HepG2 (cell line): ENCODE results near the gene LZTFL1. TPM values are rescaled to one million over a fixed set of nuclear protein-coding genes. Genes with fewer than 3 reads are reported as not detected.

ENCODE experiments used
- ATAC-seq: fragments of 200-7000 bp; cut with Tn5 transposase; 3 replicates; pipeline ENCODE4 v1.9.1; 2020; ENCODE audit warnings: mild to moderate bottlenecking, moderate library complexity
- BruUV-seq: library from RNA; stranded (reverse); fragments of 400-500 nt; replicated peaks from 2 replicates; lab custom pipeline; 2021; lab: Mats Ljungman, UMichigan
- CTCF ChIA-PET: fragments of 300-600 bp; formaldehyde crosslinking; extraction: SDS; loops from one replicate; lab custom pipeline; 2021; ENCODE audit warnings: low total read pairs, inconsistent platforms, low intra/inter-chr PET ratio; lab: Yijun Ruan, JAX
- POLR2A ChIA-PET: fragments of 350-600 bp; sonication (Branson Sonifier 250); formaldehyde crosslinking; loops from one replicate; lab custom pipeline; 2020; ENCODE audit warnings: antibody characterized with exemption, inconsistent platforms; lab: Yijun Ruan, JAX
- DNase-seq: peaks from one replicate; pipeline ENCODE4 v3.0.0-alpha.2; 2015; ENCODE audit warnings: low spot score
- FAIRE-seq: peaks from 3 replicates; lab custom pipeline; 2011; peaks lifted over from hg19 to GRCh38; lab: Jason Lieb, UNC
- H2AFZ ChIP-seq: one replicate; pipeline ENCODE4 v1.6.1; 2011; ENCODE audit warnings: low read length, inconsistent platforms
- H3K27ac ChIP-seq: fragments of 300-600 bp; 3 replicates; pipeline ENCODE4 v1.8.0; 2011; ENCODE audit warnings: mixed run types, mild to moderate bottlenecking, mixed read lengths, low read length, inconsistent platforms; ENCODE audit not compliant: insufficient read depth; ENCODE audit errors: extremely low read length
- H3K27me3 ChIP-seq, 2 experiments: fragments of 200-600 bp in 1 of 2; 2 replicates in 1 of 2; 3 replicates in 1 of 2; pipeline versions ENCODE4 v1.6.0 to v1.8.0; 2011; ENCODE audit warnings: low read length in 2 of 2, mild to moderate bottlenecking in 2 of 2, moderate library complexity in 2 of 2, inconsistent platforms in 1 of 2; ENCODE audit not compliant: insufficient read depth in 2 of 2, control insufficient read depth in 1 of 2
- H3K36me3 ChIP-seq, 2 experiments: fragments of 200-600 bp in 1 of 2; replicated peaks in 1 of 2; 2 replicates in 1 of 2; 3 replicates in 1 of 2; pipeline versions ENCODE4 v1.5.1 to v1.8.0; 2011; ENCODE audit warnings: low read length in 2 of 2, inconsistent platforms in 1 of 2; ENCODE audit not compliant: insufficient read depth in 2 of 2, control insufficient read depth in 1 of 2
- H3K4me1 ChIP-seq: 2 replicates; pipeline ENCODE4 v1.5.1; 2012; ENCODE audit warnings: low read length, inconsistent platforms; ENCODE audit not compliant: insufficient read depth
- H3K4me2 ChIP-seq: 2 replicates; pipeline ENCODE4 v1.6.0; 2011; ENCODE audit warnings: low read depth, low read length, inconsistent platforms
- H3K4me3 ChIP-seq, 3 experiments: fragments of 200-600 bp in 1 of 3; sonication (generic), shearing (Covaris generic) in 1 of 3; replicated peaks in 1 of 3; 2 replicates each; pipeline ENCODE4 v1.5.1; 2011 to 2016; ENCODE audit warnings: low read length in 3 of 3, inconsistent platforms in 2 of 3, low read depth in 2 of 3, mild to moderate bottlenecking in 2 of 3, control low read depth in 1 of 3, mixed read lengths in 1 of 3; ENCODE audit not compliant: insufficient read depth in 1 of 3
- H3K79me2 ChIP-seq: one replicate; pipeline ENCODE4 v1.6.1; 2011; ENCODE audit warnings: low read length, inconsistent platforms; ENCODE audit not compliant: insufficient read depth
- H3K9ac ChIP-seq: 2 replicates; pipeline ENCODE4 v1.6.0; 2011; ENCODE audit warnings: mild to moderate bottlenecking, low read depth, low read length, inconsistent platforms; ENCODE audit not compliant: insufficient read depth
- H3K9me3 ChIP-seq: 2 replicates; pipeline ENCODE4 v1.5.1; 2012; ENCODE audit warnings: mild to moderate bottlenecking, low read length
- H4K20me1 ChIP-seq: 2 replicates; pipeline ENCODE4 v1.6.0; 2011; ENCODE audit warnings: inconsistent platforms, mild to moderate bottlenecking, low read length, moderate library complexity; ENCODE audit not compliant: insufficient read depth
- CHD4 ChIP-seq: fragments of 200-600 bp; sonication (generic); IDR thresholded peaks from 2 replicates; pipeline ENCODE4 v1.7.0; 2017; ENCODE audit warnings: mild to moderate bottlenecking, low read length, borderline replicate concordance
- NR2C2 ChIP-seq: sonication (generic); formaldehyde crosslinking; IDR thresholded peaks from 2 replicates; pipeline ENCODE4 v1.4.0; 2020; ENCODE audit warnings: missing genetic modification reagents, mild to moderate bottlenecking, moderate library complexity, borderline replicate concordance
- POLR2G ChIP-seq: fragments of 200-400 bp; formaldehyde crosslinking; IDR thresholded peaks from 2 replicates; pipeline ENCODE4 v1.6.1; 2018; ENCODE audit warnings: mild to moderate bottlenecking, low read depth, low read length, moderate library complexity
- SP1 ChIP-seq, 2 experiments: fragments of 450-650 bp in 1 of 2; sonication (generic) in 1 of 2; formaldehyde crosslinking in 1 of 2; IDR thresholded peaks; 2 replicates each; pipeline versions ENCODE4 v1.4.0 to v1.6.1; 2016 to 2020; ENCODE audit warnings: missing genetic modification reagents in 1 of 2
- TBX2 ChIP-seq: sonication (generic); formaldehyde crosslinking; IDR thresholded peaks from 2 replicates; pipeline ENCODE4 v1.5.0; 2020; ENCODE audit warnings: missing genetic modification reagents, mild to moderate bottlenecking, borderline replicate concordance
- YEATS4 ChIP-seq: sonication (generic); formaldehyde crosslinking; IDR thresholded peaks from 2 replicates; pipeline ENCODE4 v1.4.0; 2020; ENCODE audit warnings: missing genetic modification reagents, borderline replicate concordance
- ZNF547 ChIP-seq: sonication (generic); formaldehyde crosslinking; IDR thresholded peaks from 2 replicates; pipeline ENCODE4 v1.5.1; 2020; ENCODE audit warnings: mild to moderate bottlenecking, missing genetic modification reagents
- ZSCAN22 ChIP-seq: sonication (generic); formaldehyde crosslinking; IDR thresholded peaks from 2 replicates; pipeline ENCODE4 v1.4.0; 2020; ENCODE audit warnings: mild to moderate bottlenecking, missing genetic modification reagents
- WGBS: methylation state at CpG from one replicate; pipeline ENCODE4 v1.1.6; 2017; ENCODE audit warnings: low lambda C conversion rate; 5-methylcytosine and 5-hydroxymethylcytosine counted together
- in situ Hi-C: cut with HindIII; loops from 2 replicates; pipeline ENCODE4 v1.10.0; 2017; ENCODE audit warnings: low pct_unique_long_range_greater_than_20kb; ENCODE audit not compliant: extremely low pct_ligation_motif_present
- intact Hi-C: fragments of 100-400 bp; cut with micrococcal nuclease; formaldehyde crosslinking; loops from one replicate; pipeline ENCODE4 v1.10.0; 2022; ENCODE audit not compliant: unreplicated experiment
- polyA plus RNA-seq, 8 experiments: library from polyadenylated mRNA; depleted of rRNA in 3 of 8; stranded (reverse) in 7 of 8; unstranded in 1 of 8; fragments of >200 nt; fragmentation: Illumina TruSeq in 4 of 8; extraction: Trizol in 4 of 8; gene quantifications; 2 replicates each; pipeline versions ENCODE4 v1.2.1 to v1.2.3, GENCODE V29; 2011 to 2016; ENCODE audit warnings: low read depth in 4 of 8, missing spikeins in 1 of 8, mixed read lengths in 1 of 8; ENCODE audit not compliant: insufficient read depth in 1 of 8
- total RNA-seq, 5 experiments: library from RNA; depleted of rRNA; stranded (reverse); fragments of >200 nt; fragmentation: Illumina TruSeq; extraction: Trizol; gene quantifications; 2 replicates each; pipeline ENCODE4 v1.2.3, GENCODE V29; 2016; ENCODE audit warnings: low read depth in 1 of 5
- TF ChIP-seq, protein P1 (sequence below): sonication (generic); formaldehyde crosslinking; IDR thresholded peaks from 2 replicates; pipeline ENCODE4 v1.5.0; 2020; ENCODE audit warnings: missing genetic modification reagents
- TF ChIP-seq, protein P2 (sequence below): sonication (generic); formaldehyde crosslinking; IDR thresholded peaks from 2 replicates; pipeline ENCODE4 v1.5.1; 2020; ENCODE audit warnings: mild to moderate bottlenecking, missing genetic modification reagents
- TF ChIP-seq, protein P3 (sequence below), 2 experiments: IDR thresholded peaks; 2 replicates each; pipeline ENCODE4 v1.6.1; 2011 to 2012; ENCODE audit warnings: low read length in 2 of 2, borderline replicate concordance in 1 of 2, low read depth in 1 of 2, mild to moderate bottlenecking in 1 of 2, moderate library complexity in 1 of 2
- TF ChIP-seq, protein P4 (sequence below): sonication (generic); formaldehyde crosslinking; IDR thresholded peaks from 2 replicates; pipeline ENCODE4 v1.9.0; 2021; ENCODE audit warnings: missing genetic modification reagents, borderline replicate concordance
- TF ChIP-seq, protein P5 (sequence below): IDR thresholded peaks from 2 replicates; pipeline ENCODE4 v1.6.1; 2016; ENCODE audit warnings: missing genetic modification reagents, missing compliant biosample characterization

LZTFL1 gene
- total and polyA plus RNA-seq, 2 of the 13 experiments (the other 11 are each of a cell fraction or from before 2014, with no cell fraction given) = 16.6 to 17.2 TPM

DNA sequence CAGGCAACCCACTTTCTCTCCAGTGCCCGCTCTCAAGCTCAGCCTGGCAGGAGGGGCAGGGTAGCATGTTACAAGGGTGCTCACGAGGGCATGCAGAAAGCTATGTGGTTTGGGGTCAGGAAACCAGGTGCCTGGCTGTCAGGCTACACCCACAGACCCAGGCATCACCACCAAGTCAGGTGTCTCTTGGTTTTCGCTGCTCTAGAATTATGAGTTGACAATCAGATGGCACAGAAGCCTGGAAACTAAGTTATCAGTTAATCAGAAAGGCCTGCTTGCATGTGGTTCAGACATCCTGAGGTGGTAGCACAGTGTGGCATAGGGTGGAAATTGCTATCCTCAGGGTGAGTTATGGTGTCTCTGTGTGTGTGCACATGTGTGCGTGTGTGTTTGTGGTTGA, 28.2 kb upstream of the LZTFL1 start:
- POLR2A ChIA-PET = no interaction called here
- no peaks in the 10 kb centered on the region for H3K36me3 ChIP-seq
- no TSS peak for BruUV-seq
- H2AFZ ChIP-seq = no peak overlapping the region
- H3K27me3 ChIP-seq = no peaks in the 10 kb centered on the region; a peak in 1 of 5 replicates
- no peaks in the 10 kb centered on the region for H3K79me2 ChIP-seq
- FAIRE-seq (no peak), ATAC-seq (no peak), DNase-seq (no peak)
- intact Hi-C loops (no loop called here), in situ Hi-C loops (no loop called here)
- no peak overlapping the region for H3K4me3 ChIP-seq
- WGBS = 22% methylated on average over 2 of the region's 4 CpGs
- H4K20me1 ChIP-seq = no peaks in the 10 kb centered on the region
- no peak overlapping the region for H3K9ac ChIP-seq
- no peak overlapping the region for H3K27ac ChIP-seq
- H3K4me1 ChIP-seq = peaks cover 10% of the 10 kb centered on the region
- no peaks in the 10 kb centered on the region for H3K9me3 ChIP-seq
- H3K4me2 ChIP-seq = no peak overlapping the region
- CTCF ChIA-PET = no interaction called here
- no peak for TF ChIP-seq YEATS4
- TF ChIP-seq, protein P1, sequence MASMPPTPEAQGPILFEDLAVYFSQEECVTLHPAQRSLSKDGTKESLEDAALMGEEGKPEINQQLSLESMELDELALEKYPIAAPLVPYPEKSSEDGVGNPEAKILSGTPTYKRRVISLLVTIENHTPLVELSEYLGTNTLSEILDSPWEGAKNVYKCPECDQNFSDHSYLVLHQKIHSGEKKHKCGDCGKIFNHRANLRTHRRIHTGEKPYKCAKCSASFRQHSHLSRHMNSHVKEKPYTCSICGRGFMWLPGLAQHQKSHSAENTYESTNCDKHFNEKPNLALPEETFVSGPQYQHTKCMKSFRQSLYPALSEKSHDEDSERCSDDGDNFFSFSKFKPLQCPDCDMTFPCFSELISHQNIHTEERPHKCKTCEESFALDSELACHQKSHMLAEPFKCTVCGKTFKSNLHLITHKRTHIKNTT (CRISPR knock-in tag) = no peak
- TF ChIP-seq, protein P2, sequence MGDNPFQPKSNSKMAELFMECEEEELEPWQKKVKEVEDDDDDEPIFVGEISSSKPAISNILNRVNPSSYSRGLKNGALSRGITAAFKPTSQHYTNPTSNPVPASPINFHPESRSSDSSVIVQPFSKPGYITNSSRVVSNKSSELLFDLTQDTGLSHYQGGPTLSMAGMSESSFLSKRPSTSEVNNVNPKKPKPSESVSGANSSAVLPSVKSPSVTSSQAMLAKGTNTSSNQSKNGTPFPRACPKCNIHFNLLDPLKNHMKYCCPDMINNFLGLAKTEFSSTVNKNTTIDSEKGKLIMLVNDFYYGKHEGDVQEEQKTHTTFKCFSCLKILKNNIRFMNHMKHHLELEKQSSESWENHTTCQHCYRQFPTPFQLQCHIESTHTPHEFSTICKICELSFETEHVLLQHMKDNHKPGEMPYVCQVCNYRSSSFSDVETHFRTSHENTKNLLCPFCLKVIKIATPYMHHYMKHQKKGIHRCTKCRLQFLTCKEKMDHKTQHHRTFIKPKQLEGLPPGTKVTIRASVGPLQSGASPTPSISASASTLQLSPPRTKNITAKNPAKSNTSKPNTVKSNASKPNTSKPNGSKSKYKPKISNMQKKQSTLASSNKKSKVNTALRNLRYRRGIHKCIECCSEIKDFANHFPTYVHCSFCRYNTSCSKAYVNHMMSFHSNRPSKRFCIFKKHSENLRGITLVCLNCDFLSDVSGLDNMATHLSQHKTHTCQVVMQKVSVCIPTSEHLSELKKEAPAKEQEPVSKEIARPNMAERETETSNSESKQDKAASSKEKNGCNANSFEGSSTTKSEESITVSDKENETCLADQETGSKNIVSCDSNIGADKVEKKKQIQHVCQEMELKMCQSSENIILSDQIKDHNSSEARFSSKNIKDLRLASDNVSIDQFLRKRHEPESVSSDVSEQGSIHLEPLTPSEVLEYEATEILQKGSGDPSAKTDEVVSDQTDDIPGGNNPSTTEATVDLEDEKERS (CRISPR knock-in tag) = no peak
- no peak for TF ChIP-seq NR2C2
- no peak for TF ChIP-seq ZSCAN22
- no peak for TF ChIP-seq TBX2 (CRISPR knock-in tag)
- no peak for TF ChIP-seq SP1 (IDR thresholded peaks at IDR 0.05)
- no peak for TF ChIP-seq SP1 (CRISPR knock-in tag; IDR thresholded peaks at IDR 0.05)
- TF ChIP-seq CHD4 = no peak
- TF ChIP-seq, protein P3, sequence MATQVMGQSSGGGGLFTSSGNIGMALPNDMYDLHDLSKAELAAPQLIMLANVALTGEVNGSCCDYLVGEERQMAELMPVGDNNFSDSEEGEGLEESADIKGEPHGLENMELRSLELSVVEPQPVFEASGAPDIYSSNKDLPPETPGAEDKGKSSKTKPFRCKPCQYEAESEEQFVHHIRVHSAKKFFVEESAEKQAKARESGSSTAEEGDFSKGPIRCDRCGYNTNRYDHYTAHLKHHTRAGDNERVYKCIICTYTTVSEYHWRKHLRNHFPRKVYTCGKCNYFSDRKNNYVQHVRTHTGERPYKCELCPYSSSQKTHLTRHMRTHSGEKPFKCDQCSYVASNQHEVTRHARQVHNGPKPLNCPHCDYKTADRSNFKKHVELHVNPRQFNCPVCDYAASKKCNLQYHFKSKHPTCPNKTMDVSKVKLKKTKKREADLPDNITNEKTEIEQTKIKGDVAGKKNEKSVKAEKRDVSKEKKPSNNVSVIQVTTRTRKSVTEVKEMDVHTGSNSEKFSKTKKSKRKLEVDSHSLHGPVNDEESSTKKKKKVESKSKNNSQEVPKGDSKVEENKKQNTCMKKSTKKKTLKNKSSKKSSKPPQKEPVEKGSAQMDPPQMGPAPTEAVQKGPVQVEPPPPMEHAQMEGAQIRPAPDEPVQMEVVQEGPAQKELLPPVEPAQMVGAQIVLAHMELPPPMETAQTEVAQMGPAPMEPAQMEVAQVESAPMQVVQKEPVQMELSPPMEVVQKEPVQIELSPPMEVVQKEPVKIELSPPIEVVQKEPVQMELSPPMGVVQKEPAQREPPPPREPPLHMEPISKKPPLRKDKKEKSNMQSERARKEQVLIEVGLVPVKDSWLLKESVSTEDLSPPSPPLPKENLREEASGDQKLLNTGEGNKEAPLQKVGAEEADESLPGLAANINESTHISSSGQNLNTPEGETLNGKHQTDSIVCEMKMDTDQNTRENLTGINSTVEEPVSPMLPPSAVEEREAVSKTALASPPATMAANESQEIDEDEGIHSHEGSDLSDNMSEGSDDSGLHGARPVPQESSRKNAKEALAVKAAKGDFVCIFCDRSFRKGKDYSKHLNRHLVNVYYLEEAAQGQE (IDR thresholded peaks at IDR 0.05; ENCODE audit: borderline replicate concordance in 1 of 2, low read depth in 1 of 2, low read length in 2 of 2) = no peak
- TF ChIP-seq POLR2G = no peak
- TF ChIP-seq, protein P4, sequence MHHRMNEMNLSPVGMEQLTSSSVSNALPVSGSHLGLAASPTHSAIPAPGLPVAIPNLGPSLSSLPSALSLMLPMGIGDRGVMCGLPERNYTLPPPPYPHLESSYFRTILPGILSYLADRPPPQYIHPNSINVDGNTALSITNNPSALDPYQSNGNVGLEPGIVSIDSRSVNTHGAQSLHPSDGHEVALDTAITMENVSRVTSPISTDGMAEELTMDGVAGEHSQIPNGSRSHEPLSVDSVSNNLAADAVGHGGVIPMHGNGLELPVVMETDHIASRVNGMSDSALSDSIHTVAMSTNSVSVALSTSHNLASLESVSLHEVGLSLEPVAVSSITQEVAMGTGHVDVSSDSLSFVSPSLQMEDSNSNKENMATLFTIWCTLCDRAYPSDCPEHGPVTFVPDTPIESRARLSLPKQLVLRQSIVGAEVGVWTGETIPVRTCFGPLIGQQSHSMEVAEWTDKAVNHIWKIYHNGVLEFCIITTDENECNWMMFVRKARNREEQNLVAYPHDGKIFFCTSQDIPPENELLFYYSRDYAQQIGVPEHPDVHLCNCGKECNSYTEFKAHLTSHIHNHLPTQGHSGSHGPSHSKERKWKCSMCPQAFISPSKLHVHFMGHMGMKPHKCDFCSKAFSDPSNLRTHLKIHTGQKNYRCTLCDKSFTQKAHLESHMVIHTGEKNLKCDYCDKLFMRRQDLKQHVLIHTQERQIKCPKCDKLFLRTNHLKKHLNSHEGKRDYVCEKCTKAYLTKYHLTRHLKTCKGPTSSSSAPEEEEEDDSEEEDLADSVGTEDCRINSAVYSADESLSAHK (CRISPR knock-in tag) = no peak
- TF ChIP-seq, protein P5, sequence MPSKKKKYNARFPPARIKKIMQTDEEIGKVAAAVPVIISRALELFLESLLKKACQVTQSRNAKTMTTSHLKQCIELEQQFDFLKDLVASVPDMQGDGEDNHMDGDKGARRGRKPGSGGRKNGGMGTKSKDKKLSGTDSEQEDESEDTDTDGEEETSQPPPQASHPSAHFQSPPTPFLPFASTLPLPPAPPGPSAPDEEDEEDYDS (CRISPR knock-in tag) = no peak
- TF ChIP-seq ZNF547 (CRISPR knock-in tag) = no peak
